GM20000 (cell line): ENCODE data around the gene ARMC3.

Source experiments
- DNase-seq: peaks from one replicate; pipeline ENCODE4 v3.0.0; 2012; ENCODE audit warnings: low spot score
- CTCF ChIP-seq: IDR thresholded peaks from 2 replicates; pipeline ENCODE4 v1.5.1; 2012; ENCODE audit warnings: mild to moderate bottlenecking, control low read depth; ENCODE audit errors: extremely low read depth, missing control alignments

Gene ARMC3, protein sequence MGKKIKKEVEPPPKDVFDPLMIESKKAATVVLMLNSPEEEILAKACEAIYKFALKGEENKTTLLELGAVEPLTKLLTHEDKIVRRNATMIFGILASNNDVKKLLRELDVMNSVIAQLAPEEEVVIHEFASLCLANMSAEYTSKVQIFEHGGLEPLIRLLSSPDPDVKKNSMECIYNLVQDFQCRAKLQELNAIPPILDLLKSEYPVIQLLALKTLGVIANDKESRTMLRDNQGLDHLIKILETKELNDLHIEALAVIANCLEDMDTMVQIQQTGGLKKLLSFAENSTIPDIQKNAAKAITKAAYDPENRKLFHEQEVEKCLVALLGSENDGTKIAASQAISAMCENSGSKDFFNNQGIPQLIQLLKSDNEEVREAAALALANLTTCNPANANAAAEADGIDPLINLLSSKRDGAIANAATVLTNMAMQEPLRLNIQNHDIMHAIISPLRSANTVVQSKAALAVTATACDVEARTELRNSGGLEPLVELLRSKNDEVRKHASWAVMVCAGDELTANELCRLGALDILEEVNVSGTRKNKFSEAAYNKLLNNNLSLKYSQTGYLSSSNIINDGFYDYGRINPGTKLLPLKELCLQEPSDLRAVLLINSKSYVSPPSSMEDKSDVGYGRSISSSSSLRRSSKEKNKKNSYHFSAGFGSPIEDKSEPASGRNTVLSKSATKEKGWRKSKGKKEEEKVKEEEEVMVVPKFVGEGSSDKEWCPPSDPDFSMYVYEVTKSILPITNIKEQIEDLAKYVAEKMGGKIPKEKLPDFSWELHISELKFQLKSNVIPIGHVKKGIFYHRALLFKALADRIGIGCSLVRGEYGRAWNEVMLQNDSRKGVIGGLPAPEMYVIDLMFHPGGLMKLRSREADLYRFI

DNA sequence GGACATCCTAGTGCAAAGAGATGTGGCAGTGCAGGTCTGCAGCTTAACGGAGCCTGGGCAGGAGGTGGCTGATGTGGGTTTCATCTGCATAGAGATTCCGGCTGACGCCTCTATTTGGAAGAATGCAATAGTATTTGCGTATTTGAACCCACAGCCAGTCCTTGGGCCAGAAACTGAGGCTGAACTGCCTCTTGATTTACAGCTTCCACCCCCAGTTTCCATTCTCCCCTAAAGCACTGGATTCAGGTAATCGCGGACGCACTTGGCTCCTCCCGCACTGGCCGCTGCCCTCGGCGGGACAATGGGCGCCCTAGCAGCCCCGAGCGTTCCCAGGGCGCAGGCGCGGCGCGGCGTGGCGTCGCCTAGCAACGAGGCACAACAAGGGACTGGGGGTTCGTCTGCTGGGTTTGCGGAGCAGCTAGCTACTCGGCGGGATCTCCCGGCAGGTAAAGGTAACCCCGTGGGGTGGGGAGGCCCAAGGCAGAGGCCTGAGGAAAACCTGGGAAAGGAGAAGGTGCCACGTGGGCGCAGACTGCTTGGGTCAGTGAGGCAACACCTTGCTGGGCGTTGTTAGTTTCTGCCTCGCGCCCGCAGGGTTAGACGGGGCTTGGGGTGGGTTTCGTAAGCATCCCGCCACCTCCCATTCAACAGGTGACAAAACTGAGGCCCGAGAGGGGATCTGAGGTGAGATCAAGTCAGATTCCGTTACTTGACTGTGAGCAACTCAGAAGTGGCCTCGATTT lies at the start of gene ARMC3:
Gene ARMC3 (plus strand): TSS at position 393 of the 743 bp plus-strand sequence. CDS start 3,944 bp downstream, outside the sequence.
- DNase-seq: peak; percentile 53
- TF ChIP-seq CTCF: no peak

- no peak for DNase-seq
- TF ChIP-seq CTCF: no peak
Observed at GRCh38 chr10:22891797-22892196, 36.1 kb upstream of the ARMC3 start.

GRCh38 chr10:22893781-22894180 lies 34.1 kb upstream of the ARMC3 start:
- DNase-seq: no peak
- TF ChIP-seq CTCF: no peak

DNA sequence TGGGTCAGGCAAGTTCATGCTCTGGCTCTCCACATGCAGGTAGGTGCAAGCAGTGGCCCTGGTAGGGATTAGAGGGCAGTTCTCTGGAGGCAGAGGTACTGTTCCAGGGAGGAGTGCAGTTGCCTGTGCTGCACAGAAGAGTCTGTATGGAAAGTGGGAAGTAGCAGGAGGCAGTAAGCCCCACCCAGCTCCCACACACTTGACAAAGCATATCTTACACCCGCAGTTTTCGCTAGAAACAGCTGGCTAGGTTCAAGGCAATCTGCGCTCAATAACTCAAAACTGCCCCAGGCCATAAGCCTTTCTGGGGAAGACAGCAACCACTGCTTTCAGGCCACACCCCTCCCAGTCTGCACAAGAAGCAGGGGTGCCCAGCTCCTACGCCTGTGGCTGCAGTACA lies 33.1 kb upstream of the ARMC3 start:
- DNase-seq: no peak
- no peak for TF ChIP-seq CTCF

DNA sequence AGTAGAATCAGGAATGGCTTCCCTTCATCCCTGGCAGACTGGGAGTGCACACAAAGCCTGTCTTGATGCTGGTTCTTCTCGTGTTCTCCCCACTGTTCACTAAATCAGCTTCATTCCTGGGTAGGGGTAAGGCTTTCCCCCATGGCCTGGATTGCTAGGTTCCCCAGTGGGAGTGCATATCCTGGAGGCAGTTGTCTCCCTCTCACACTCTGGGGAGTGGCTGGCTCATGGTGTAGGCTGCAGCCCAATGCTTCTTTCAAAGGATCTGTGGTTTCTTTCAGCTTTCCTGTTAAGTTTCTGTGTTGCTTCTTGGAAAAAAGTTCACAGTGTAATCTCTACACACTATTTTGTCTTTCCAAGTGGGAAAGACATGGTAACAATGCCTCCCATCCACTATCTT lies 32.6 kb upstream of the ARMC3 start:
- no peak for DNase-seq
- no peak for TF ChIP-seq CTCF

DNA sequence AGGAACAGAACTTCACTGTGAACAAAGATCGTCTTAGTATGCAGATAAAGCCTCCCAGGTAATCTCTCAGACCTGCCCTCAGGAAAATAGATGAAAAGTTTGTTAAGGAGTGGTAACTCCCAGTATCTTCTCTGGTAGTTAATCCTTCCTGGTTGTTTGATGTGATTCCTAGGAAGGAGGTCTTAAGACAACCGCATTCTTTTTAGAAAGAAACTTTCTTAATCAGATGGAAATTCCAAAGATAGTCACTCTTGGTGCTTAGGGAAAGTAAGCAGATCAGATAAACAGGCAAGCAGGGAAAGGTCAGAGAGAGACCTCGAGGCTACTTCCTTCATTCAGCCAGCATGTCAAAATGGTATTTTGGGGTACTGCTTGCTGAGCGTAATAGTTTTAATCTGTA lies 30.5 kb upstream of the ARMC3 start:
- DNase-seq: no peak
- no peak for TF ChIP-seq CTCF
